AG04450 (cell line): ENCODE measurements around the gene NLRP6. TPM values are rescaled to one million over a fixed set of nuclear protein-coding genes. Genes with fewer than 3 reads are reported as not detected.
A peak's percentile ranks its signal among the peaks of the same experiment; 100 is the strongest.
"Not testable (repeated sequence)": the region's sequence is repeated elsewhere in the genome, so short reads cannot be mapped to it uniquely, and the experiment has no call there.

Source experiments
- CTCF ChIA-PET: fragments of 300-600, 350-600 bp; formaldehyde crosslinking; extraction: SDS; loops from one replicate; lab custom pipeline; 2022; ENCODE audit warnings: antibody characterized with exemption, inconsistent platforms; lab: Charles Lee
- POLR2A ChIA-PET: fragments of 350-600 bp; formaldehyde crosslinking; extraction: SDS; loops from one replicate; lab custom pipeline; 2021; ENCODE audit warnings: antibody characterized with exemption, inconsistent platforms; lab: Yijun Ruan, JAX
- DNase-seq: peaks from one replicate; pipeline ENCODE4 v3.0.0-alpha.2; 2011; ENCODE audit warnings: low read depth, low spot score
- H3K27ac ChIP-seq: one replicate; pipeline ENCODE4 v1.5.1; 2012; ENCODE audit warnings: low read depth, low read length, control low read depth
- H3K27me3 ChIP-seq: one replicate; pipeline ENCODE4 v1.6.0; 2012; ENCODE audit warnings: low read length; ENCODE audit not compliant: control insufficient read depth, insufficient read depth
- H3K4me3 ChIP-seq: 2 replicates; pipeline ENCODE4 v1.5.1; 2011; ENCODE audit warnings: mild to moderate bottlenecking, low read depth, low read length, control low read depth
- H3K9me3 ChIP-seq: 2 replicates; pipeline ENCODE4 v1.5.1; 2012; ENCODE audit warnings: low read length; ENCODE audit not compliant: control insufficient read depth, insufficient read depth
- CTCF ChIP-seq: IDR thresholded peaks from 2 replicates; pipeline ENCODE4 v1.5.1; 2011; ENCODE audit warnings: low read depth, low read length, control low read depth, inconsistent platforms
- polyA plus RNA-seq: library from polyadenylated mRNA; depleted of rRNA; stranded (reverse); fragments of >200 nt; gene quantifications from 2 replicates; pipeline ENCODE4 v1.2.3, GENCODE V29; 2011

NLRP6 gene
- polyA plus RNA-seq, 1 experiment: not detected

GRCh38 chr11:324156-324555 lies 45.9 kb downstream of the NLRP6 start:
- Histone ChIP-seq H3K9me3 (no peaks in the 10 kb centered on the region), H3K27ac (no peak overlapping the region), H3K27me3 (no peaks in the 10 kb centered on the region), H3K4me3 (no peak overlapping the region)
- ChIA-PET POLR2A (interaction anchor here (1.0 kb wide), 1 partner anchor 32 kb away, joined by 4 read pairs; no protein-coding TSS in a partner anchor), CTCF (no interaction called here)
- TF ChIP-seq CTCF: no peak
- DNase-seq: no peak

GRCh38 chr11:324593-325517 lies 46.6 kb downstream of the NLRP6 start:
- peak overlapping the region; percentile 21 for H3K27ac ChIP-seq
- DNase-seq: not testable (repeated sequence)
- POLR2A ChIA-PET: interaction anchor here (1.0 kb wide), 1 partner anchor 31 kb away, joined by 4 read pairs; no protein-coding TSS in a partner anchor

GRCh38 chr11:325796-326591 lies 47.8 kb downstream of the NLRP6 start:
- no peak for DNase-seq
- POLR2A ChIA-PET: no interaction called here
- Histone ChIP-seq H3K27ac (no peak overlapping the region), H3K9me3 (no peaks in the 10 kb centered on the region; the same call in 1 of the 2 replicates), H3K4me3 (no peak overlapping the region), H3K27me3 (no peaks in the 10 kb centered on the region)
- CTCF ChIA-PET: no interaction called here
- TF ChIP-seq CTCF: no peak

More at GRCh38 chr11:324593-325517, 46.6 kb downstream of the NLRP6 start:
- H3K27me3 ChIP-seq, CTCF ChIA-PET, H3K9me3 ChIP-seq, H3K4me3 ChIP-seq: not testable (repeated sequence)

GRCh38 chr11:326592-326841 lies 48.3 kb downstream of the NLRP6 start:
- TF ChIP-seq CTCF: no peak
- DNase-seq: no peak
- H3K27me3 ChIP-seq: no peaks in the 10 kb centered on the region
- peaks cover under 1% of the 10 kb centered on the region; the same call in 1 of the 2 replicates for H3K9me3 ChIP-seq
- H3K27ac ChIP-seq: no peak overlapping the region
- no peak overlapping the region for H3K4me3 ChIP-seq
- CTCF ChIA-PET: no interaction called here
- POLR2A ChIA-PET: no interaction called here

- Histone ChIP-seq H3K27ac (no peak overlapping the region), H3K4me3 (no peak overlapping the region), H3K9me3 (peaks cover 5% of the 10 kb centered on the region), H3K27me3 (no peaks in the 10 kb centered on the region)
- CTCF ChIA-PET: interaction anchor here (0.6 kb wide), 1 partner anchor 13 kb away, joined by 3 read pairs; no protein-coding TSS in a partner anchor
- POLR2A ChIA-PET: no interaction called here
- TF ChIP-seq CTCF: no peak
- DNase-seq: no peak
These were observed 48.8 kb downstream of the NLRP6 start for GRCh38 chr11:326842-327580.
